VCaP (cell line): ENCODE measurements around the gene TEKTIP1.

Experiments used
- H3K27ac ChIP-seq: fragments of 450-650 bp; 2 replicates; pipeline ENCODE4 v1.5.1; 2017
- CTCF ChIP-seq: fragments of 450-650 bp; conservative IDR thresholded peaks from 2 replicates; pipeline ENCODE4 v1.5.1; 2017; ENCODE audit warnings: mild to moderate bottlenecking, moderate library complexity

TEKTIP1 gene

GRCh38 chr19:3538258-3538929, 580 bp upstream of the TEKTIP1 start:
- no peak for TF ChIP-seq CTCF
- no peak overlapping the region for H3K27ac ChIP-seq

- no peak for TF ChIP-seq CTCF
- H3K27ac ChIP-seq = no peak overlapping the region
Observed at GRCh38 chr19:3539756-3540118, 763 bp downstream of the TEKTIP1 start.

GRCh38 chr19:3543150-3544057, 4.4 kb downstream of the TEKTIP1 start:
- no peak for TF ChIP-seq CTCF
- no peak overlapping the region for H3K27ac ChIP-seq

- no peak for TF ChIP-seq CTCF
- no peak overlapping the region for H3K27ac ChIP-seq
Observed at GRCh38 chr19:3544058-3544376, 5.0 kb downstream of the TEKTIP1 start.

GRCh38 chr19:3544742-3545668, 6.0 kb downstream of the TEKTIP1 start:
- H3K27ac ChIP-seq = no peak overlapping the region
- TF ChIP-seq CTCF = peak; percentile 82

GRCh38 chr19:3545669-3546034, 6.7 kb downstream of the TEKTIP1 start:
- no peak overlapping the region for H3K27ac ChIP-seq
- TF ChIP-seq CTCF = no peak

GRCh38 chr19:3546119-3546518, 7.1 kb downstream of the TEKTIP1 start:
- TF ChIP-seq CTCF = no peak
- H3K27ac ChIP-seq = no peak overlapping the region
